ENCODE measurements around the gene FAM177B. TPM values are rescaled to one million over a fixed set of nuclear protein-coding genes. Genes with fewer than 3 reads are reported as not detected.
"Not testable (repeated sequence)": the region's sequence is repeated elsewhere in the genome, so short reads cannot be mapped to it uniquely, and the experiment has no call there.

Gene FAM177B
- total RNA-seq, 2 experiments from 2014 or later: not detected

- H3K9me3 Mint-ChIP-seq; H3K27ac Mint-ChIP-seq; intact Hi-C loops (cut with micrococcal nuclease); CTCF ChIA-PET; DNase-seq; POLR2A ChIA-PET; H3K27me3 Mint-ChIP-seq; H3K36me3 Mint-ChIP-seq; H3K4me1 Mint-ChIP-seq (ENCODE audit: low read depth); H3K4me3 Mint-ChIP-seq: not testable (repeated sequence)
These were observed 4.8 kb downstream of the FAM177B start for GRCh38 chr1:222741630-222742457.

DNA sequence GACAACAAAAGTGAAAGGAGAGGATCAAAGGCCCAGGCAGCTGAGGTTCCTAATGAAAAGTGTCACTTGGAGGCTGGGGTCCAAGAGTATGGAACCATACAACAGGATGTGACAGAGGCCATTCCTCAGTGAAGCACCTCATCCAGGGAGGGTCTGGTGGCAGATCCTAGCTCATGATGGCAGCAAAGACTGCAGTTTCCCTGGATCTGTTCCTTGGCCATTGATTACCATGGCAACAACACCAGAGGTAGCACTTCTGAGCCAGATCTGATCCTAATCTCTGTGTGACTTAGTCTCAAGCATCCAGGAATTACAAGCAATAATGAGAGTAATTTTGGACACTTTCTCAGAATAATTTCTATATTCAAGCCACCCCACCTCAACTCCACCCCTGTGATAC lies 12.9 kb downstream of the FAM177B start:
- intact Hi-C loops (cut with micrococcal nuclease): no loop called here
- H3K36me3 Mint-ChIP-seq: no peaks in the 10 kb centered on the region
- CTCF ChIA-PET: interaction anchor here (0.7 to 1.2 kb wide), 4 partner anchors 12 to 591 kb away, joined by 3 to 4 read pairs (median 4); no protein-coding TSS in a partner anchor
- H3K4me3 Mint-ChIP-seq: no peak overlapping the region
- DNase-seq: no peak
- POLR2A ChIA-PET: no interaction called here
- no peak overlapping the region for H3K27ac Mint-ChIP-seq
- H3K9me3 Mint-ChIP-seq: no peaks in the 10 kb centered on the region
- no peaks in the 10 kb centered on the region for H3K27me3 Mint-ChIP-seq
- H3K4me1 Mint-ChIP-seq (ENCODE audit: low read depth): no peaks in the 10 kb centered on the region

DNA sequence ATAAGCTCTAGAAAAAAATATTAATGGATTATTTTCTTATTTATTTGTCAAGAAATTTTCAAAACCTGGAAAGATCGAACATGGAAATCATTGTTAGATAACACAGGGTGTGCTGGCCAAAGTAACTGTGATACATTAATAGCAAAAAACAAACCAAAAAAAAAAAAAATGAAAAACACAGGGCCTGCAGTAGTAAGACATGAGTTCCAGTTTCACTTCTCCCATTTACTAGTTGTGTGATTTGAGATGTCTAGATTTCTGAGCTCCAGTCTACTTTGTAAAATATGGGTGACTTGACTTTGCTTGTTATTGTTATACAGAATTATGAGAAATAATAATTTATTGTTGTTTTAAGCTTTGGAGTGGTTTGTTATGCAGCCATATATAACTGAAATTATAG lies 13.6 kb downstream of the FAM177B start:
- Mint-ChIP-seq H3K27ac (no peak overlapping the region), H3K4me1 (ENCODE audit: low read depth) (no peaks in the 10 kb centered on the region), H3K36me3 (no peaks in the 10 kb centered on the region), H3K27me3 (peaks cover 1% of the 10 kb centered on the region), H3K4me3 (no peak overlapping the region), H3K9me3 (no peaks in the 10 kb centered on the region)
- POLR2A ChIA-PET: interaction anchor here (0.9 kb wide), 1 partner anchor 268 kb away, joined by 3 read pairs; no protein-coding TSS in a partner anchor
- DNase-seq: no peak
- intact Hi-C loops (cut with micrococcal nuclease): no loop called here
- CTCF ChIA-PET: interaction anchor here (0.7 to 1.2 kb wide), 3 partner anchors 339 to 590 kb away, joined by 4 read pairs; no protein-coding TSS in a partner anchor

DNA sequence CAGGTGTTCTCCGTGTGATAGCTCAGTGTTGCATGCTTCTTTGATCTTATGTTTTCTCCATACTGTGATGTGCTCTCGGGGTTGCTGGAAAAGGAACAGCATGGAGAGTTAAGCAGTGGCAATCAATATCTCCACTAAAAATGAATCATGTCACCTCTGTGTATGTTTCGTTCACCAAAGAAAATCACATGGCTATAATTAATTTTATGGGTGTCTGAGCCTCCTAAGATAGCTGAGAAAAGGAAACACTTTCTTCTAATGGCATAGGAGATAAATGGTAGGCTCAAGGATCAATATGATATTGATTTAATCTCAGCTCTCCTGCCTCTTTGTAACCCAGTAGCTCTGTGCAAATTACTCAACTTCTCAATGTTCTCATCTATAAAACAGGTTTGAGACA lies 14.3 kb downstream of the FAM177B start:
- no peaks in the 10 kb centered on the region for H3K9me3 Mint-ChIP-seq
- POLR2A ChIA-PET: interaction anchor here (0.9 kb wide), 1 partner anchor 267 kb away, joined by 3 read pairs; no protein-coding TSS in a partner anchor
- no peaks in the 10 kb centered on the region for H3K4me1 Mint-ChIP-seq (ENCODE audit: low read depth)
- CTCF ChIA-PET: interaction anchor here (1.2 kb wide), 1 partner anchor 339 kb away, joined by 4 read pairs; no protein-coding TSS in a partner anchor
- no peak overlapping the region for H3K4me3 Mint-ChIP-seq
- intact Hi-C loops (cut with micrococcal nuclease): no loop called here
- no peaks in the 10 kb centered on the region for H3K36me3 Mint-ChIP-seq
- no peak overlapping the region for H3K27ac Mint-ChIP-seq
- DNase-seq: no peak
- H3K27me3 Mint-ChIP-seq: peaks cover 3% of the 10 kb centered on the region

DNA sequence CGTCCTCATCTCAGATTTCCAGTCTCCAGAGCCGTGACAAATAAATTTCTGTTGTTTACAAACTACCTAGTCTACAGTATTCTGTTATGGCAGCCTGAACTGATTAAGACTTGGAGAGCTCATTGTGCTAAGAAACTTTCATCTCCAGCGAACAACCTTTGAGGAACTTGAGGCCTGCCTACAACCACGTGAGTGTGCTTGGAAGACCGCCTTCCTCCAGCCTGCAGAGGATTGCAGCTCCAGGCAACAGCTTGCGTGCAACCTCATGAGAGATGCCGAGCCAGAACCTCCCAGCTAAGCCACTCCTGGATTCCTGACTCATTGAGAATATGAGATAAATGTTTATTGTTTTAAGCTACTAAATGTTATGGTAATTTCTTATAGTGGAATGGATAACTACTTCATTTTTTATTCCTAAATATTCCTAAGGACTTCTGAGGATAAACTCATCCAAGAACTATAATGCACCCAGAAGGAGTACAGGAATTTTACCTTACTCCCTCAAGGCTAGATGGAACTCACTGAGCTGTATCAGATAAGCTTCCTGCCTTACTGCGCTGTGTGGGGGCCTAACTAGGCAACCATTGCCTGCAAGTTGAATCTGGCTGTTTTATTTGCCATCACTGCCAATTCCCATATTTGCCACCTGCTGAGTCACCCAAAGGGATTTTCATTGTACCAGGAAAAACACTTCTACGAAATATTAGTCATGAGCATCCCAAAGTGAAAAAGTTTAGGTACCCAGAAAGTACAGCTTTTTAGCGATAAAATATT lies 17.6 kb downstream of the FAM177B start:
- DNase-seq: no peak
- no peaks in the 10 kb centered on the region for H3K9me3 Mint-ChIP-seq
- peaks cover 7% of the 10 kb centered on the region for H3K27me3 Mint-ChIP-seq
- intact Hi-C loops (cut with micrococcal nuclease): no loop called here
- POLR2A ChIA-PET: no interaction called here
- no peaks in the 10 kb centered on the region for H3K4me1 Mint-ChIP-seq (ENCODE audit: low read depth)
- CTCF ChIA-PET: interaction anchor here (1.1 kb wide), 1 partner anchor 369 kb away, joined by 4 read pairs; no protein-coding TSS in a partner anchor
- H3K36me3 Mint-ChIP-seq: no peaks in the 10 kb centered on the region
- H3K27ac Mint-ChIP-seq: no peak overlapping the region
- no peak overlapping the region for H3K4me3 Mint-ChIP-seq

DNA sequence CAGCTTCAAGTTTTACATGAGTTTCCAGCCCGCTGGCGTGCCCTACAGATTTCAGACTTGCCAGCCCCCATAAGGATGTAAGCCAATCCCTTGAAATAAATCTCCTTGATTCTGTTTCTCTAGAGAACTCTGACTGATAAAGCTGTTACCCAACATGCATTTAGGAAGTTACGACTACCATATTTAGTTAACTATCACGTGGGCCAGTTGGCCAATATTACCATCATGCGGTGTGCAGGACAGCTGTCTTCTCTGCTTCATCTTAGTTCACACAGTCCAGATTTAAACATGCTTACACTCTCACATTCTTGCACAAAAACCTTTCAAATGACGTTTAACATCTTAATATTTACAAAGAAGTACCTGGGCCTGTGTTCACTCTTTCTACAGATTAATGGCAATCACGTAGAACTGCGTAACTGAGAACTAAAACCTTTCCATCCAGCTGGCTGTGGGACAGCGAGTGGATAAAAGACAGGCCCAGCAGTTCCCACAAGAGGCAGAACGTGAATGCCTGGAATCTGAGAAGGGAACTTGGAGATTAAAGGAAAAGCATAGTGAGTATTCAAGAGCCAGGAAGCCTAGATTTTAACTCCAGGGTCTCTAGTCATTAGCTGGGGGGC lies 20.8 kb downstream of the FAM177B start:
- DNase-seq: no peak
- ChIA-PET POLR2A (no interaction called here), CTCF (interaction anchor here (1.2 kb wide), 1 partner anchor 366 kb away, joined by 4 read pairs; no protein-coding TSS in a partner anchor)
- Mint-ChIP-seq H3K4me3 (no peak overlapping the region), H3K9me3 (no peaks in the 10 kb centered on the region), H3K4me1 (ENCODE audit: low read depth) (no peaks in the 10 kb centered on the region), H3K27me3 (peaks cover 17% of the 10 kb centered on the region), H3K36me3 (no peaks in the 10 kb centered on the region), H3K27ac (no peak overlapping the region)
- intact Hi-C loops (cut with micrococcal nuclease): no loop called here

GRCh38 chr1:222759451-222760035 lies 22.5 kb downstream of the FAM177B start:
- Mint-ChIP-seq H3K4me3 (no peak overlapping the region), H3K4me1 (ENCODE audit: low read depth) (no peaks in the 10 kb centered on the region), H3K27me3 (peaks cover 28% of the 10 kb centered on the region), H3K36me3 (no peaks in the 10 kb centered on the region), H3K9me3 (no peaks in the 10 kb centered on the region), H3K27ac (no peak overlapping the region)
- intact Hi-C loops (cut with micrococcal nuclease): no loop called here
- POLR2A ChIA-PET: no interaction called here
- DNase-seq: no peak
- CTCF ChIA-PET: no interaction called here

- POLR2A ChIA-PET: no interaction called here
These were observed 24.1 kb downstream of the FAM177B start for GRCh38 chr1:222761083-222761482.

DNA sequence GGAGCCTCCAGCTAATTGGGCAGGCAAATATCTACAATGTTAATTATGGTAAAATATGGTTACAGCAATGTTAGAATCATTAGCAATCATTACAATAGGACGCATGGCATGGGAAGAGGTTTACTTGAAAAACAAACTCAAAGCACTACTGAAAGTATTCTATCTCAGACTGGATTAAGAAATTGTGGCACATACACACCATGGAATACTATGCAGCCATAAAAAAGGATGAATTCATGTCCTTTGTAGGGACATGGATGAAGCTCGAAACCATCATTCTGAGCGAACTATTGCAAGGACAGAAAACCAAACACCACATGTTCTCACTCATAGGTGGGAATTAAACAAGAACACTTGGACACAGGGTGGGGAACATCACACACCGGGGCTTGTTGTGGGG lies 25.2 kb downstream of the FAM177B start:
- DNase-seq; H3K9me3 Mint-ChIP-seq; H3K4me1 Mint-ChIP-seq (ENCODE audit: low read depth); H3K27ac Mint-ChIP-seq; H3K4me3 Mint-ChIP-seq; H3K36me3 Mint-ChIP-seq; POLR2A ChIA-PET; intact Hi-C loops (cut with micrococcal nuclease): not testable (repeated sequence)
- CTCF ChIA-PET: interaction anchor here (1.1 kb wide), 1 partner anchor 12 kb away, joined by 3 read pairs; no protein-coding TSS in a partner anchor
- peaks cover 28% of the 10 kb centered on the region for H3K27me3 Mint-ChIP-seq

More at GRCh38 chr1:222761083-222761482, 24.1 kb downstream of the FAM177B start:
- Mint-ChIP-seq H3K27ac (no peak overlapping the region), H3K9me3 (peaks cover 3% of the 10 kb centered on the region), H3K36me3 (no peaks in the 10 kb centered on the region), H3K4me3 (no peak overlapping the region), H3K27me3 (peaks cover 28% of the 10 kb centered on the region), H3K4me1 (ENCODE audit: low read depth) (no peaks in the 10 kb centered on the region)
- CTCF ChIA-PET: interaction anchor here (1.1 kb wide), 1 partner anchor 11 kb away, joined by 3 read pairs; no protein-coding TSS in a partner anchor
- intact Hi-C loops (cut with micrococcal nuclease): no loop called here
- no peak for DNase-seq

DNA sequence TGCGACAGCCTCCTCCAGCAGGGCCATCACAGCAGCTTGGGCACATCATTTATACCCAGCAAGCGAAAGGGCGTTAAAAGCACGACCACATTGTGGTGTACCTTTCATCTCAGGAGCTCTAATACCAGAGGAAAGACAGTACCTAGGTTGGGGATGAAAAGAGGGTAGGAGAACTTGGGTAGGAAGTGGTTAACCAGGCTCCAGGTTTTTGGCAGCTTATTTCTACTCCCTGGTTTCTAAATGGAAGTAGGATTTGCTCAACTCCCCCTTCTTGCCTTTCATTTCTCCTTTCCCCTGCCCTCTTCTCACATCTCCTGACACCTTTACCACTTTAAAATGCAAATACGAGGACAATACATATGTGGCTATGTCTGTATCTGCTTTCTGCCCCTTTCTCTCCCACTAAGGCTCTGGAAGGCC lies 30.2 kb downstream of the FAM177B start:
- no peak overlapping the region for H3K4me3 Mint-ChIP-seq
- H3K27ac Mint-ChIP-seq: no peak overlapping the region
- ChIA-PET CTCF (no interaction called here), POLR2A (no interaction called here)
- H3K9me3 Mint-ChIP-seq: peaks cover 26% of the 10 kb centered on the region
- peaks cover 2% of the 10 kb centered on the region for H3K4me1 Mint-ChIP-seq (ENCODE audit: low read depth)
- peaks cover 20% of the 10 kb centered on the region for H3K27me3 Mint-ChIP-seq
- intact Hi-C loops (cut with micrococcal nuclease): no loop called here
- H3K36me3 Mint-ChIP-seq: peaks cover 10% of the 10 kb centered on the region
- DNase-seq: no peak

DNA sequence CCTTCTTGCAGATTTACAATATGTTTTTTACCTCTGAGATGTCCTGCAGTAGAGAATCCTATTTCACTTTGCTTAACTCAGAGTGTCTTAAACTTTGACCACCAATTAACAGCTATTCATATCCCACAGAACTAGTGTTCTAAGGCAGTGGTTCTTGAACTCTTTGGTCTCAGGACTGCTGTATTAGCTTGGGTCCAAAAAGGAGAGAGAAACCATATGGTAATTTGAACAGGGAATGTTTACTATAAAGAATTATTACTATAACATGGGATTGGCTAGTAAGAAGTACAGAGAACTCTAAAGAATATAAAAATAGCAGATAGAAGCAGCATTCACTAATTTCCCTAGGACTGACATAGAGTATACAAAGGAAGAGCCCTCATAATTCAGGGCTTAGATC lies 31.6 kb downstream of the FAM177B start:
- ChIA-PET POLR2A (no interaction called here), CTCF (no interaction called here)
- Mint-ChIP-seq H3K27me3 (peaks cover 14% of the 10 kb centered on the region), H3K27ac (no peak overlapping the region), H3K36me3 (peaks cover 10% of the 10 kb centered on the region), H3K4me1 (ENCODE audit: low read depth) (peaks cover 6% of the 10 kb centered on the region), H3K4me3 (no peak overlapping the region), H3K9me3 (peaks cover 26% of the 10 kb centered on the region)
- intact Hi-C loops (cut with micrococcal nuclease): no loop called here
- no peak for DNase-seq

GRCh38 chr1:222769181-222769580 lies 32.2 kb downstream of the FAM177B start:
- Mint-ChIP-seq H3K36me3 (peaks cover 10% of the 10 kb centered on the region), H3K27ac (no peak overlapping the region), H3K4me3 (no peak overlapping the region), H3K9me3 (peaks cover 26% of the 10 kb centered on the region), H3K27me3 (peaks cover 10% of the 10 kb centered on the region), H3K4me1 (ENCODE audit: low read depth) (peaks cover 6% of the 10 kb centered on the region)
- POLR2A ChIA-PET: no interaction called here
- no peak for DNase-seq
- CTCF ChIA-PET: no interaction called here
- intact Hi-C loops (cut with micrococcal nuclease): no loop called here
